BLaER1 (cell line): ENCODE measurements around the gene SPTBN1.
A peak's percentile ranks its signal among the peaks of the same experiment; 100 is the strongest.
"Not testable (repeated sequence)": the region's sequence is repeated elsewhere in the genome, so short reads cannot be mapped to it uniquely, and the experiment has no call there.

Source experiments
- H3K27ac ChIP-seq: shearing (Covaris generic); formaldehyde crosslinking; 2 replicates; pipeline ENCODE4 v1.8.1; 2022
- H3K27me3 ChIP-seq: shearing (Covaris generic); formaldehyde crosslinking; 2 replicates; pipeline ENCODE4 v1.8.1; 2022
- H3K36me3 ChIP-seq: shearing (Covaris generic); formaldehyde crosslinking; 2 replicates; pipeline ENCODE4 v1.8.1; 2022
- H3K4me1 ChIP-seq: shearing (Covaris generic); formaldehyde crosslinking; 2 replicates; pipeline ENCODE4 v1.8.1; 2022
- H3K4me2 ChIP-seq: shearing (Covaris generic); formaldehyde crosslinking; 2 replicates; pipeline ENCODE4 v1.8.1; 2022
- H3K4me3 ChIP-seq: shearing (Covaris generic); formaldehyde crosslinking; 2 replicates; pipeline ENCODE4 v1.8.1; 2022
- H3K9ac ChIP-seq: shearing (Covaris generic); formaldehyde crosslinking; 2 replicates; pipeline ENCODE4 v1.8.1; 2022
- H3K9me3 ChIP-seq: shearing (Covaris generic); formaldehyde crosslinking; 2 replicates; pipeline ENCODE4 v1.8.1; 2022
- H4K20me1 ChIP-seq: shearing (Covaris generic); formaldehyde crosslinking; 2 replicates; pipeline ENCODE4 v1.8.1; 2022
- Cebpa-rat ChIP-seq: shearing (Covaris generic); IDR thresholded peaks from 2 replicates; pipeline ENCODE4 v1.8.1; 2022

SPTBN1 gene

DNA sequence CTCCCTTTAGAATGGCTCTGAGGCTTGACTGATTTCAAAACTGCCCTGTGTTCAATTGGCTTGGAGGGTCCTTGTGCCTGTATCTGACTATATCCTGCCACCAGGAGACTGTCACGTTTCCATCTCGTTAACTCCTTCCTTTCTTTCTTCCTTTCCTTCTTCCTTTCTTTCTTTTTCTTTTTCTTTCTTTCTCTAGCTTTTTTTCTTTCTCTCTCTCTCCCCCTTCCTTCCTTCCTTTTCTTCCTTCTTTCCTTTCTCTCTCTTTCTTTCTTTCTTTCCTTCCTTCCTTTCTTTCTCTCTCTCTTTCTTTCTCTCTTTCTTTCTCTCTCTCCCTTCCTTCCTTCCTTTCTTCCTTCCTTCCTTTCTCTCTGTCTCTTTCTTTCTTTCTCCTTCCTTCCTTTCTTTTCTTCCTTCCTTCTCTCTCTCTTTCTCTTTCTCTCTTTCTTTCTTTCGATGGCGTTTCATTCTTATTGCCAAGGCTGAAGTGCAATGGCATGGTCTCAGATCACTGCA, 229.2 kb downstream of the SPTBN1 start:
- Histone ChIP-seq H3K4me3 (no peak overlapping the region), H3K27ac (no peak overlapping the region), H3K4me1 (peaks cover 22% of the 10 kb centered on the region), H3K36me3 (no peaks in the 10 kb centered on the region), H4K20me1 (no peaks in the 10 kb centered on the region), H3K9me3 (peaks cover 7% of the 10 kb centered on the region; the same call in 1 of the 2 replicates), H3K9ac (no peak overlapping the region), H3K27me3 (no peaks in the 10 kb centered on the region), H3K4me2 (no peak overlapping the region)
- TF ChIP-seq Cebpa-rat, result no peak

- H3K4me2 ChIP-seq, result peak overlapping the region; percentile 46
- H3K9ac ChIP-seq, result no peak overlapping the region
- H4K20me1 ChIP-seq, result no peaks in the 10 kb centered on the region
- H3K27ac ChIP-seq, result no peak overlapping the region
- peaks cover 14% of the 10 kb centered on the region for H3K4me1 ChIP-seq
- no peak for TF ChIP-seq Cebpa-rat
- no peaks in the 10 kb centered on the region for H3K36me3 ChIP-seq
- no peaks in the 10 kb centered on the region for H3K27me3 ChIP-seq
- no peak overlapping the region for H3K4me3 ChIP-seq
- no peaks in the 10 kb centered on the region for H3K9me3 ChIP-seq
These were observed 231.5 kb downstream of the SPTBN1 start for GRCh38 chr2:54687595-54688152.

DNA sequence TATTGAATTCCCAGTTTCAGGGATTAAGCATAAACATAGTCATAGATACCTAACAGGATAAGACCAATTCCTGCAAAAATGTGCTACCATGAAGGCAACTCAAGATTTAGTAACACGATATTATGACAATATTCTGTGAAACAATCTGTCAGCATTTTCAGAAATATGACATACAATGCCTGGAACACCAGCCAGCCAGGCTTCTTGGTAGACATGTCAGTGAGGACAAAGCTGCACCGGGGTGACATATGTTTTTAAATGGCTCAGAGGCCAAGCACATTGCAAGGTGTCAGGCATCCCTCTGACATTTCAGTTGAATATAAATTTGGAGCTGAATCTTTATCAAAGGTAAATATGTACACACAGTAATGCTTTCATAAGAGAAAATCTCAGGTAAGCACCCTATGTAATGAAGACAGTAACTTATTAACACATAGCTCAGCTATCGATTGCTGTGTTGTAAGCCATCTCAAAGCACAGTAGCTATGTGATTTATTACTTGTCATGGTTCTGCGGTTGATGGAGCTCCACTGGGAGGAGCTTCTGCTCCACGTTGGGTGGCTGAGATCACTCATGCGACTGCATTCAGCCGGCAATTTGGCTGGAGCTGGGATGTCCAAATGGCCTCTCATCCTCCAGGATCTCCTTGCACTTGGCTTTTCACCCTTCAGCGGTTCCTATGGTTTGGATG, 235.5 kb downstream of the SPTBN1 start:
- Histone ChIP-seq H3K4me2 (no peak overlapping the region), H3K4me1 (peaks cover 14% of the 10 kb centered on the region), H4K20me1 (no peaks in the 10 kb centered on the region), H3K9me3 (no peaks in the 10 kb centered on the region), H3K27me3 (no peaks in the 10 kb centered on the region), H3K36me3 (no peaks in the 10 kb centered on the region), H3K27ac (no peak overlapping the region), H3K9ac (no peak overlapping the region), H3K4me3 (no peak overlapping the region)
- TF ChIP-seq Cebpa-rat, result no peak

- TF ChIP-seq Cebpa-rat, result no peak
- Histone ChIP-seq H3K9me3 (no peaks in the 10 kb centered on the region), H3K9ac (no peak overlapping the region)
These were observed 236.4 kb downstream of the SPTBN1 start for GRCh38 chr2:54692556-54692955.

GRCh38 chr2:54695378-54695777, 239.3 kb downstream of the SPTBN1 start:
- no peak overlapping the region for H3K27ac ChIP-seq
- no peaks in the 10 kb centered on the region for H4K20me1 ChIP-seq
- no peak for TF ChIP-seq Cebpa-rat
- H3K9me3 ChIP-seq, result peaks cover 14% of the 10 kb centered on the region
- no peaks in the 10 kb centered on the region for H3K36me3 ChIP-seq
- no peaks in the 10 kb centered on the region for H3K4me1 ChIP-seq
- no peak overlapping the region for H3K4me3 ChIP-seq
- H3K4me2 ChIP-seq, result no peak overlapping the region
- no peaks in the 10 kb centered on the region for H3K27me3 ChIP-seq
- H3K9ac ChIP-seq, result no peak overlapping the region

More at GRCh38 chr2:54692556-54692955, 236.4 kb downstream of the SPTBN1 start:
- H3K27me3 ChIP-seq, result no peaks in the 10 kb centered on the region
- H3K27ac ChIP-seq, result no peak overlapping the region
- H3K4me3 ChIP-seq, result no peak overlapping the region
- no peak overlapping the region for H3K4me2 ChIP-seq
- H3K4me1 ChIP-seq, result peaks cover 9% of the 10 kb centered on the region
- H3K36me3 ChIP-seq, result no peaks in the 10 kb centered on the region
- no peaks in the 10 kb centered on the region for H4K20me1 ChIP-seq

GRCh38 chr2:54697934-54698333, 241.8 kb downstream of the SPTBN1 start:
- no peak overlapping the region for H3K4me3 ChIP-seq
- no peaks in the 10 kb centered on the region for H3K36me3 ChIP-seq
- no peaks in the 10 kb centered on the region for H3K27me3 ChIP-seq
- peaks cover 14% of the 10 kb centered on the region for H3K9me3 ChIP-seq
- H3K4me2 ChIP-seq, result no peak overlapping the region
- H3K4me1 ChIP-seq, result no peaks in the 10 kb centered on the region
- H3K27ac ChIP-seq, result no peak overlapping the region
- H3K9ac ChIP-seq, result no peak overlapping the region
- no peak for TF ChIP-seq Cebpa-rat
- H4K20me1 ChIP-seq, result no peaks in the 10 kb centered on the region

DNA sequence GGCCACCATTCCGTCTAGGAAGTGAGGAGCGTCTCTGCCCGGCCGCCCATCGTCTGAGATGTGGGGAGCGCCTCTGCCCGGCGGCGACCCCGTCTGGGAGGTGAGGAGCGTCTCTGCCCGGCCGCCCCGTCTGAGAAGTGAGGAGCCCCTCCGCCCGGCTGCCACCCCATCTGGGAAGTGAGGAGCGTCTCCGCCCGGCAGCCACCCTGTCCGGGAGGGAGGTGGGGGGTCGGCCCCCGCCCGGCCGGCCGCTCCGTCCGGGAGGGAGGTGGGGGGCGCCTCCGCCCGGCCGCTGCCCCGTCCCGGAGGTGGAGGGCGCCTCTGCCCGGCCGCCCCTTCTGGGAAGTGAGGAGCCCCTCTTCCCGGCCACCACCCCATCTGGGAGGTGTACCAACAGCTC, 242.8 kb downstream of the SPTBN1 start:
- not testable (repeated sequence) for H3K27me3 ChIP-seq, H3K9ac ChIP-seq, H3K27ac ChIP-seq, H3K4me1 ChIP-seq, H3K36me3 ChIP-seq, H3K4me2 ChIP-seq, H3K4me3 ChIP-seq, H4K20me1 ChIP-seq
- peaks cover 14% of the 10 kb centered on the region for H3K9me3 ChIP-seq

DNA sequence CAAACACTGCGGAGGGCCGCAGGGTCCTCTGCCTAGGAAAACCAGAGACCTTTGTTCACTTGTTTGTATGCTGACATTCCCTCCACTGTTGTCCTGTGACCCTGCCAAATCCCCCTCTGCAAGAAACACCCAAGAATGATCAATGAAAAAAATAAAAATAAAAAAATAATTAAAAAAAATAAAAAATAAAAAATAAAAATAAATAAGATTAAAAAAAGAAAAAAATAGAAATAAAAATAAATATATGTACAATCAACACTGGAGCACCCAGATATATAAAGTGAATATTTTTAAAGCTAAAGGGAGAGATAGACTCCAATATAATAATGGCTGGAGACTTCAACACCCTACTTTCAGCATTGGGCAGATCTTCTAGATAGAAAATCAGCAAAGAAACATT, 243.5 kb downstream of the SPTBN1 start:
- Histone ChIP-seq H3K9me3 (peaks cover 14% of the 10 kb centered on the region), H3K27me3 (no peaks in the 10 kb centered on the region), H3K4me3 (no peak overlapping the region), H3K27ac (no peak overlapping the region), H4K20me1 (no peaks in the 10 kb centered on the region), H3K4me1 (no peaks in the 10 kb centered on the region), H3K4me2 (no peak overlapping the region), H3K36me3 (no peaks in the 10 kb centered on the region), H3K9ac (no peak overlapping the region)
- TF ChIP-seq Cebpa-rat, result no peak

DNA sequence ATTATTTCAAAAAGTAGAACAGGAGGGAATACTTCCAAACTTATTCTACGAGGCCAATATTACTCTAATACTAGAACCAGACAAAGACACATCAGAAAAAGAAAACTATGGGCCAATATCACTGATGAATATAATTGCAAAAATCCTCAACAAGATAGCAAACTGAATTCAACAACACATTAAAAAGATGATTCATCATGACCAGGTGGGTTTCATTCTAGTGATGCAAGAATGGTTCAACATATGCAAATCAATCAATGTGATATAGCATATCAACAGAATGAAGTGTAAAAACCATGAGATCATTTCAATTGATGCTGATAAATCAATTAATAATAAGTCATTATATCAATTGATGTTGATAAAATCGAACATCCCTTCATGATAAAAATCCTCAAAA, 244.9 kb downstream of the SPTBN1 start:
- Histone ChIP-seq H3K27ac (no peak overlapping the region), H4K20me1 (no peaks in the 10 kb centered on the region), H3K4me2 (no peak overlapping the region), H3K9me3 (peaks cover 14% of the 10 kb centered on the region), H3K36me3 (no peaks in the 10 kb centered on the region), H3K4me1 (no peaks in the 10 kb centered on the region), H3K4me3 (no peak overlapping the region), H3K9ac (no peak overlapping the region), H3K27me3 (no peaks in the 10 kb centered on the region)
- no peak for TF ChIP-seq Cebpa-rat

GRCh38 chr2:54704238-54704637, 248.1 kb downstream of the SPTBN1 start:
- Histone ChIP-seq H3K9ac (no peak overlapping the region), H3K4me1 (peaks cover 8% of the 10 kb centered on the region), H3K4me3 (no peak overlapping the region), H3K27me3 (peaks cover 31% of the 10 kb centered on the region), H3K9me3 (no peaks in the 10 kb centered on the region), H3K27ac (no peak overlapping the region), H3K4me2 (no peak overlapping the region), H3K36me3 (no peaks in the 10 kb centered on the region), H4K20me1 (peaks cover 17% of the 10 kb centered on the region)
- TF ChIP-seq Cebpa-rat, result no peak
